Skin epidermis (tissue), 12 donors: ENCODE measurements around the gene CALHM6.

Experiments
- H3K27ac ChIP-seq, 21 experiments: fragments of 200-600 bp; sonication (generic) in 11 of 21; one replicate each; pipeline ENCODE4 v1.5.0; 2020; ENCODE audit warnings: mild to moderate bottlenecking in 3 of 21, inconsistent platforms in 2 of 21, moderate library complexity in 2 of 21
- H3K4me3 ChIP-seq, 7 experiments: fragments of 200-600 bp; sonication (generic) in 2 of 7; one replicate each; pipeline ENCODE4 v1.5.0; 2020; ENCODE audit warnings: inconsistent platforms in 2 of 7, mild to moderate bottlenecking in 2 of 7, moderate library complexity in 1 of 7

Gene CALHM6

GRCh38 chr6:116444092-116444491, 17.1 kb upstream of the CALHM6 start:
- no peak overlapping the region for H3K27ac ChIP-seq
- H3K4me3 ChIP-seq, result no peak overlapping the region

- Histone ChIP-seq H3K27ac (no peak overlapping the region), H3K4me3 (no peak overlapping the region)
These were observed 16.6 kb upstream of the CALHM6 start for GRCh38 chr6:116444575-116444974.

- no peak overlapping the region for H3K4me3 ChIP-seq
- no peak overlapping the region for H3K27ac ChIP-seq
These were observed 16.1 kb upstream of the CALHM6 start for GRCh38 chr6:116445102-116445501.

- Histone ChIP-seq H3K27ac (peak overlapping the region in 1 of 21 experiments; percentile 14), H3K4me3 (no peak overlapping the region)
These were observed 14.8 kb upstream of the CALHM6 start for GRCh38 chr6:116446399-116446798.

- Histone ChIP-seq H3K4me3 (no peak overlapping the region), H3K27ac (peak overlapping the region in 2 of 21 experiments; percentile 20 to 22)
These were observed 14.1 kb upstream of the CALHM6 start for GRCh38 chr6:116447052-116447451.

GRCh38 chr6:116447496-116448011, 13.6 kb upstream of the CALHM6 start:
- Histone ChIP-seq H3K4me3 (no peak overlapping the region), H3K27ac (peak overlapping the region in 4 of 21 experiments; percentile 6 to 20 (median 8))

- Histone ChIP-seq H3K27ac (no peak overlapping the region), H3K4me3 (no peak overlapping the region)
These were observed 11.6 kb upstream of the CALHM6 start for GRCh38 chr6:116449565-116449964.

GRCh38 chr6:116450185-116450710, 10.9 kb upstream of the CALHM6 start:
- peak overlapping the region in 1 of 21 experiments; percentile 32 for H3K27ac ChIP-seq
- H3K4me3 ChIP-seq, result no peak overlapping the region

GRCh38 chr6:116450769-116451740, 10.1 kb upstream of the CALHM6 start:
- H3K4me3 ChIP-seq, result no peak overlapping the region
- H3K27ac ChIP-seq, result peak overlapping the region in 2 of 21 experiments; percentile 16 to 32

GRCh38 chr6:116451916-116452315, 9.3 kb upstream of the CALHM6 start:
- Histone ChIP-seq H3K27ac (no peak overlapping the region), H3K4me3 (no peak overlapping the region)

- H3K27ac ChIP-seq, result no peak overlapping the region
- H3K4me3 ChIP-seq, result no peak overlapping the region
These were observed 8.6 kb upstream of the CALHM6 start for GRCh38 chr6:116452531-116452930.

GRCh38 chr6:116456106-116456505, 5.1 kb upstream of the CALHM6 start:
- H3K27ac ChIP-seq, result peak overlapping the region in 1 of 21 experiments; percentile 67
- H3K4me3 ChIP-seq, result no peak overlapping the region

GRCh38 chr6:116456927-116457326, 4.2 kb upstream of the CALHM6 start:
- Histone ChIP-seq H3K4me3 (no peak overlapping the region), H3K27ac (peak overlapping the region in 3 of 21 experiments; percentile 4 to 67 (median 23))

GRCh38 chr6:116458264-116458663, 2.9 kb upstream of the CALHM6 start:
- H3K27ac ChIP-seq, result no peak overlapping the region
- H3K4me3 ChIP-seq, result no peak overlapping the region

- no peak overlapping the region for H3K4me3 ChIP-seq
- no peak overlapping the region for H3K27ac ChIP-seq
These were observed 1.2 kb upstream of the CALHM6 start for GRCh38 chr6:116459927-116460326.

- Histone ChIP-seq H3K4me3 (peak overlapping the region; percentile 31 to 43 (median 40)), H3K27ac (peak overlapping the region in 17 of 21 experiments; percentile 1 to 77 (median 41))
These were observed 1.0 kb downstream of the CALHM6 start for GRCh38 chr6:116461932-116462885.

GRCh38 chr6:116463301-116463700, 2.1 kb downstream of the CALHM6 start:
- no peak overlapping the region for H3K4me3 ChIP-seq
- H3K27ac ChIP-seq, result peak overlapping the region in 2 of 21 experiments; percentile 70 to 77

- peak overlapping the region in 1 of 21 experiments; percentile 5 for H3K27ac ChIP-seq
- no peak overlapping the region for H3K4me3 ChIP-seq
These were observed 4.1 kb downstream of the CALHM6 start for GRCh38 chr6:116465246-116465645.

GRCh38 chr6:116467096-116467495, 5.9 kb downstream of the CALHM6 start:
- H3K27ac ChIP-seq, result no peak overlapping the region
- no peak overlapping the region for H3K4me3 ChIP-seq

GRCh38 chr6:116467514-116467913, 6.3 kb downstream of the CALHM6 start:
- H3K27ac ChIP-seq, result no peak overlapping the region
- H3K4me3 ChIP-seq, result no peak overlapping the region
